Activated CD4-positive, alpha-beta T cell treated with anti-CD3 and anti-CD28 coated beads, Interleukin-2, amount 10 ng/mL, durations not matched to agents 24 days and 14 days (primary cell): ENCODE data around the gene OPCML. TPM values are rescaled to one million over a fixed set of nuclear protein-coding genes. Genes with fewer than 3 reads are reported as not detected.

Experiments
- DNase-seq: peaks from one replicate; pipeline ENCODE4 v3.0.0; 2022
- H3K27ac Mint-ChIP-seq: one replicate; pipeline ENCODE4 v1.8.0; 2022; ENCODE audit warnings: mild to moderate bottlenecking, mixed read lengths
- H3K27me3 Mint-ChIP-seq: one replicate; pipeline ENCODE4 v1.8.0; 2022; ENCODE audit warnings: mixed read lengths
- H3K36me3 Mint-ChIP-seq: one replicate; pipeline ENCODE4 v1.8.0; 2022; ENCODE audit warnings: low read depth, mild to moderate bottlenecking, mixed read lengths
- H3K4me1 Mint-ChIP-seq: one replicate; pipeline ENCODE4 v1.8.0; 2021; ENCODE audit warnings: mixed read lengths
- H3K4me3 Mint-ChIP-seq: one replicate; pipeline ENCODE4 v1.8.0; 2022; ENCODE audit warnings: mild to moderate bottlenecking, moderate library complexity, mixed read lengths
- H3K9me3 Mint-ChIP-seq: one replicate; pipeline ENCODE4 v1.8.0; 2021; ENCODE audit warnings: mixed read lengths
- intact Hi-C: fragments of 100-400 bp; cut with micrococcal nuclease; formaldehyde crosslinking; loops from one replicate; pipeline ENCODE4 v1.15.1; 2023
- total RNA-seq: library from RNA; stranded (reverse); gene quantifications from 2 replicates; pipeline ENCODE4 v1.2.3, GENCODE V29; 2022

Gene OPCML
- total RNA-seq, 1 donor from 2014 or later, result not detected

GRCh38 chr11:133172349-133172748 lies 360.0 kb downstream of the OPCML start:
- Mint-ChIP-seq H3K9me3 (no peaks in the 10 kb centered on the region), H3K27me3 (no peaks in the 10 kb centered on the region), H3K27ac (no peak overlapping the region), H3K4me3 (no peak overlapping the region), H3K4me1 (peaks cover 3% of the 10 kb centered on the region), H3K36me3 (no peaks in the 10 kb centered on the region)
- DNase-seq, result no peak
- intact Hi-C loops, result no loop called here

GRCh38 chr11:133171374-133171773 lies 360.9 kb downstream of the OPCML start:
- DNase-seq, result no peak
- peaks cover 3% of the 10 kb centered on the region for H3K4me1 Mint-ChIP-seq
- intact Hi-C loops, result no loop called here
- H3K27me3 Mint-ChIP-seq, result no peaks in the 10 kb centered on the region
- no peaks in the 10 kb centered on the region for H3K9me3 Mint-ChIP-seq
- no peak overlapping the region for H3K27ac Mint-ChIP-seq
- H3K4me3 Mint-ChIP-seq, result no peak overlapping the region
- no peaks in the 10 kb centered on the region for H3K36me3 Mint-ChIP-seq

- H3K27ac Mint-ChIP-seq, result no peak overlapping the region
- no peaks in the 10 kb centered on the region for H3K36me3 Mint-ChIP-seq
- DNase-seq, result no peak
- H3K27me3 Mint-ChIP-seq, result no peaks in the 10 kb centered on the region
- intact Hi-C loops, result no loop called here
- H3K9me3 Mint-ChIP-seq, result no peaks in the 10 kb centered on the region
- H3K4me3 Mint-ChIP-seq, result no peak overlapping the region
- H3K4me1 Mint-ChIP-seq, result peaks cover 3% of the 10 kb centered on the region
Observed at GRCh38 chr11:133168016-133168415, 364.3 kb downstream of the OPCML start.

- H3K27ac Mint-ChIP-seq, result no peak overlapping the region
- intact Hi-C loops, result no loop called here
- no peaks in the 10 kb centered on the region for H3K9me3 Mint-ChIP-seq
- H3K4me3 Mint-ChIP-seq, result no peak overlapping the region
- no peak for DNase-seq
- H3K27me3 Mint-ChIP-seq, result no peaks in the 10 kb centered on the region
- H3K36me3 Mint-ChIP-seq, result no peaks in the 10 kb centered on the region
- no peaks in the 10 kb centered on the region for H3K4me1 Mint-ChIP-seq
Observed at GRCh38 chr11:133166662-133167061, 365.6 kb downstream of the OPCML start.

GRCh38 chr11:133164986-133165385 lies 367.3 kb downstream of the OPCML start:
- intact Hi-C loops, result loop anchor here (5.0 kb wide), 1 partner anchor 88 kb away; no protein-coding TSS in a partner anchor
- H3K4me1 Mint-ChIP-seq, result no peaks in the 10 kb centered on the region
- no peak for DNase-seq
- H3K4me3 Mint-ChIP-seq, result no peak overlapping the region
- no peaks in the 10 kb centered on the region for H3K36me3 Mint-ChIP-seq
- H3K9me3 Mint-ChIP-seq, result no peaks in the 10 kb centered on the region
- no peak overlapping the region for H3K27ac Mint-ChIP-seq
- H3K27me3 Mint-ChIP-seq, result no peaks in the 10 kb centered on the region

- H3K27me3 Mint-ChIP-seq, result no peaks in the 10 kb centered on the region
- no peak overlapping the region for H3K27ac Mint-ChIP-seq
- H3K4me3 Mint-ChIP-seq, result no peak overlapping the region
- intact Hi-C loops, result loop anchor here (5.0 kb wide), 1 partner anchor 86 kb away; no protein-coding TSS in a partner anchor
- peak; percentile 68 for DNase-seq
- H3K9me3 Mint-ChIP-seq, result no peaks in the 10 kb centered on the region
- no peaks in the 10 kb centered on the region for H3K36me3 Mint-ChIP-seq
- H3K4me1 Mint-ChIP-seq, result no peaks in the 10 kb centered on the region
Observed at GRCh38 chr11:133163463-133164419, 368.6 kb downstream of the OPCML start.

GRCh38 chr11:133162227-133162626 lies 370.1 kb downstream of the OPCML start:
- DNase-seq, result no peak
- no peaks in the 10 kb centered on the region for H3K27me3 Mint-ChIP-seq
- H3K4me1 Mint-ChIP-seq, result no peaks in the 10 kb centered on the region
- no peak overlapping the region for H3K27ac Mint-ChIP-seq
- no peaks in the 10 kb centered on the region for H3K36me3 Mint-ChIP-seq
- no peaks in the 10 kb centered on the region for H3K9me3 Mint-ChIP-seq
- intact Hi-C loops, result loop anchor here (5.0 kb wide), 1 partner anchor 85 kb away; no protein-coding TSS in a partner anchor
- no peak overlapping the region for H3K4me3 Mint-ChIP-seq

GRCh38 chr11:133160754-133161153 lies 371.5 kb downstream of the OPCML start:
- intact Hi-C loops, result loop anchor here (5.0 kb wide), 1 partner anchor 83 kb away; no protein-coding TSS in a partner anchor
- Mint-ChIP-seq H3K4me1 (no peaks in the 10 kb centered on the region), H3K27me3 (peaks cover 4% of the 10 kb centered on the region), H3K4me3 (no peak overlapping the region), H3K27ac (no peak overlapping the region), H3K9me3 (no peaks in the 10 kb centered on the region), H3K36me3 (no peaks in the 10 kb centered on the region)
- no peak for DNase-seq

GRCh38 chr11:133156986-133157745 lies 375.1 kb downstream of the OPCML start:
- Mint-ChIP-seq H3K4me3 (no peak overlapping the region), H3K36me3 (no peaks in the 10 kb centered on the region), H3K4me1 (no peaks in the 10 kb centered on the region), H3K27ac (no peak overlapping the region), H3K9me3 (no peaks in the 10 kb centered on the region), H3K27me3 (peaks cover 4% of the 10 kb centered on the region)
- DNase-seq, result no peak
- intact Hi-C loops, result no loop called here

GRCh38 chr11:133154781-133155180 lies 377.5 kb downstream of the OPCML start:
- Mint-ChIP-seq H3K4me1 (no peaks in the 10 kb centered on the region), H3K4me3 (no peak overlapping the region), H3K9me3 (no peaks in the 10 kb centered on the region), H3K27me3 (peaks cover 4% of the 10 kb centered on the region), H3K27ac (no peak overlapping the region), H3K36me3 (no peaks in the 10 kb centered on the region)
- DNase-seq, result no peak
- intact Hi-C loops, result no loop called here

- Mint-ChIP-seq H3K27ac (no peak overlapping the region), H3K4me1 (no peaks in the 10 kb centered on the region), H3K36me3 (no peaks in the 10 kb centered on the region), H3K9me3 (no peaks in the 10 kb centered on the region), H3K4me3 (no peak overlapping the region), H3K27me3 (peaks cover 4% of the 10 kb centered on the region)
- intact Hi-C loops, result no loop called here
- no peak for DNase-seq
Observed at GRCh38 chr11:133154076-133154475, 378.2 kb downstream of the OPCML start.

- intact Hi-C loops, result no loop called here
- H3K4me3 Mint-ChIP-seq, result no peak overlapping the region
- no peak overlapping the region for H3K27ac Mint-ChIP-seq
- no peaks in the 10 kb centered on the region for H3K9me3 Mint-ChIP-seq
- H3K4me1 Mint-ChIP-seq, result no peaks in the 10 kb centered on the region
- no peaks in the 10 kb centered on the region for H3K36me3 Mint-ChIP-seq
- no peak for DNase-seq
- H3K27me3 Mint-ChIP-seq, result peaks cover 4% of the 10 kb centered on the region
Observed at GRCh38 chr11:133153031-133153430, 379.3 kb downstream of the OPCML start.

GRCh38 chr11:133149698-133150097 lies 382.6 kb downstream of the OPCML start:
- H3K27me3 Mint-ChIP-seq, result no peaks in the 10 kb centered on the region
- no peaks in the 10 kb centered on the region for H3K36me3 Mint-ChIP-seq
- no peaks in the 10 kb centered on the region for H3K9me3 Mint-ChIP-seq
- intact Hi-C loops, result no loop called here
- H3K4me1 Mint-ChIP-seq, result no peaks in the 10 kb centered on the region
- no peak overlapping the region for H3K27ac Mint-ChIP-seq
- no peak overlapping the region for H3K4me3 Mint-ChIP-seq
- DNase-seq, result no peak

- DNase-seq, result no peak
- H3K9me3 Mint-ChIP-seq, result no peaks in the 10 kb centered on the region
- no peak overlapping the region for H3K4me3 Mint-ChIP-seq
- H3K27me3 Mint-ChIP-seq, result no peaks in the 10 kb centered on the region
- intact Hi-C loops, result no loop called here
- H3K36me3 Mint-ChIP-seq, result no peaks in the 10 kb centered on the region
- no peaks in the 10 kb centered on the region for H3K4me1 Mint-ChIP-seq
- no peak overlapping the region for H3K27ac Mint-ChIP-seq
Observed at GRCh38 chr11:133147625-133148024, 384.7 kb downstream of the OPCML start.
